NCI-H524 treated with DMSO at 0.1 percent for 48 hours (cell line): ENCODE data around the gene ASPN.
"Not testable (repeated sequence)": the region's sequence is repeated elsewhere in the genome, so short reads cannot be mapped to it uniquely, and the experiment has no call there.

Source experiments
- DNase-seq: peaks from one replicate; lab custom pipeline; 2025; lab: John Stamatoyannopoulos, UW

The ASPN gene

DNA sequence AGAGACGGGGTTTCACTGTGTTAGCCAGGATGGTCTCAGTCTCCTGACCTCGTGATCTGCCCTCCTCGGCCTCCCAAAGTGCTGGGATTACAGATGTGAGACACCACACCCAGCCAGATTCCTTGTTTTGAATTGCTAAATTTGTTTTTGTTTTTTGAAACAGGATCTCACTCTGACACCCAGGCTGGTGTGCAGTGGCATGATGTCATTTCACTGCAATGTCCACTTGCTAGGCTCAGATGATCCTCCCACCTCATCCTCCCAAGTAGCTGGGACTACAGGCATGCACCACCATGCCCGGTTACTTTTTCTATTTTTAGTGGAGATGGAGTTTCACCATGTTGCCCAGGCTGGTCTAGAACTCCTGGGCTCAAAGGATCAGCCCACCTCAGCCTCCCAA, 71.1 kb downstream of the ASPN start:
- DNase-seq, result not testable (repeated sequence)

- no peak for DNase-seq
Measured at GRCh38 chr9:92408747-92409478, 73.4 kb downstream of the ASPN start.

DNA sequence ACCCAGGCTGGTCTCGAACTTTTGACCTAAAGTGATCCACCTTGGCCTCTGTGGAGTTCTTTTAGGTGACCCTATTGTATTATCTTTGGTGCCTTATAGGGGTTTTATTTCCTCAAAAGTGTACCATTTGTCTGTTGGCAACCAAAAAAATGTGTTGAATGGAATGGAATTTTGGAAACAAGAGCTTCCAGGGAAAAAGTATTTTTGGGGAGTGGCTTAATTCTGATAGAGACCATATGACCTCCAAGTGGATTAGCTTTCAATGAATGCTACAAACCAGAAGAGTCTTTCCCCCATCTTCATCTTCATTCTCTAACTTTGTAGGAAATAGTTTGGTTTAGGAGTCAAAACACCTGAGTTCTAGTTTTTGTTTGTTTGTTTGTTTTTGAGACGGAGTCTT, 74.5 kb downstream of the ASPN start:
- DNase-seq, result no peak

GRCh38 chr9:92406477-92406876, 75.8 kb downstream of the ASPN start:
- DNase-seq, result no peak
